HL-60/S4 (cell line): Measurements from ENCODE around the gene PAQR4.
"Not testable (repeated sequence)": the region's sequence is repeated elsewhere in the genome, so short reads cannot be mapped to it uniquely, and the experiment has no call there.

ENCODE experiments used
- in situ Hi-C: fragments of 300-500 bp; cut with MboI; formaldehyde crosslinking; loops from 2 replicates; pipeline ENCODE4 v1.14.3; 2022; ENCODE audit warnings: low sequenced_read_pairs

The PAQR4 gene

DNA sequence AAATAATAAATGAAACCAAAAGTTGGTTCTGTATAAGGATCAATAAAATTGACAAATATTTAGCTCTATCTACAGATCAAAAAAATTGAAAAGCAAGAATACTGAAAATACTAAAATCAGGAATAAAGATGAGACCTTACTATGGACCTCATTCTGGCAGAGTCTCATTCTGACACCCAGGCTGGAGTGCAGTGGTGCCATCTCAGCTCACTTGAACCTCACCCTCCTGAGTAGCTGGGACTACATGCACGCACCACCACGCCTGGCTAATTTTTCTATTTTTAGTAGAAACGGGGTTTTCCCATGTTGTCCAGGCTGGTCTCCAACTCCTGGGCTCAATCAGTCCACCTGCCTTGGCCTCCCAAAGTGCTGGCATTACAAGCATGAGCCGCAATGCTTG lies 27.1 kb upstream of the PAQR4 start:
- in situ Hi-C loops, result no loop called here

DNA sequence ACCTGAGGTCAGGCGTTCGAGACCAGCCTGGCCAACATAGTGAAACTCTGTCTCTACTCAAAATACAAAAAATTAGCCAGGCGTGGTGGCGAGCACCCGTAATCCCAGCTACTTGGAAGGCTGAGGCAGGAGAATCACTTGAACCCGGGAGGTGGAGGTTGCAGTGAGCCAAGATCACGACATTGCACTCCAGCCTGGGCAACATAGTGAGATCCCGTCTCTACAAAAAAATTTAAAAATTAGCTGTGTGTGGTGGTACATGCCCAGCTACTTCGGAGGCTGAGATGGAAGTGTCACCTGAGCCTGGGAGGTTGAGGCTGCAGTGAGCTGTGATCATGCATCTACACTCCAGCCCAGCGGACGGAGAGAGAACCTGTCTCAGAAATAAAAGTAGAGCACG lies 25.4 kb upstream of the PAQR4 start:
- in situ Hi-C loops, result not testable (repeated sequence)

DNA sequence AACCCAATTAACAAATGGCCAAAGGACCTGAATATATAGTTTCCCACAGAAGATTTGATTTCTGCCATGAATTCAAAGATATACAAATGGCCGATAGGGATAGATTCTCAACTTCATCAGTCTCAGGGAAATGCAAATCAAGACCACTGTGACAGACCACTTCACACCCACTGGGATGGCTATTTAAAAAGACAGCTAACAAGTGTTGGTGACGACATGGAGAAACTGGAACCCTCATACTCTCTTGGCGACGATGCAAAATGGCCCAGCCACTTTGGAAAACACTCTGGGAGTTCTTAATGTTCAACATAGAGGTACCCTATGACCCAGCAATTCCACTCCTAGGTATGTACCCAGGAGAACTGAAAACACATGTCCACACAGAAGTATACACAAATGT lies 22.5 kb upstream of the PAQR4 start:
- in situ Hi-C loops, result no loop called here

DNA sequence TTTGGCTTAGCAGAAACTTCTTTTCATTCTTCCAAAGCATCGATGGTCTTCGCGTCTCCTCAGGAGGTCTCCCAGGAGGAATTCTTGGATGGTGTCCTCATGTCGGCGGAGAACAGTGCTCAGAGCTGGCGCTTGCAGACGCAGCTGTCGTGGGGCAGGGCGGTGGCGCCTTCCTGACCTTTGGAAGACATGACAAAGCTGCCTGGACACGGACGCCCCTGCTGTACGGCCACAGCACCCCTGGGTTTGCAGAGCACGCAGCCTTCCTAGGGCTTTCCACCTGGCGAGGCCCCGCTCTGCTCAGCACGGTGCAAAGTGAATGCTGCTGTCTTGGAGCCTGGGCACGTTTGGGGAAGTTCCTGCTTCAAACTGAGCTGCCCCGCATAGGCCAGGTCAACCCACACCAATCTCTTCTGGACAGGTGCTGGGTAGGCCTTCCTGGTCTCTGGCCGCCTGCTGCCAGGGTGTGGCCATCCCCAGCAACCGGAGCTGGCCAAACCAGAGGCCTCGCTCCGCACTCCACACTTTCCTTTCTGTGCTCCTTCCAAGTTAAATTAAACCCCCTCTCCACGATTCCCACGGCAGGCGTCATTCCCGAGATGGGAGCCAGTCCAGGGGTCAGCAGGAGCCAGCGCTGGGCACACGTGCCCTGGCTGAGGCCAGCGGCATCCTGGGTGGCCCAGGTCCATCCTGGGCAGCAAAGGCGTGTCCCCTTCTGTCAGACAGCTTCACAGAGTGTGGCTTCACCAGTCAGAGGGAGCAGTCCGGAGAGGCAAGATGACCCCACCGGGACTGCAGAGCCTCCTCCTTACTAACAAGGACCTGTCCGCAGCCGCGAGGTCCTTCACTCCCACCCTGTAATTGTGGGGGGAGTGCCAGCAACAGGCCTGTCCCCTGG lies 20.1 kb upstream of the PAQR4 start:
- in situ Hi-C loops, result no loop called here

DNA sequence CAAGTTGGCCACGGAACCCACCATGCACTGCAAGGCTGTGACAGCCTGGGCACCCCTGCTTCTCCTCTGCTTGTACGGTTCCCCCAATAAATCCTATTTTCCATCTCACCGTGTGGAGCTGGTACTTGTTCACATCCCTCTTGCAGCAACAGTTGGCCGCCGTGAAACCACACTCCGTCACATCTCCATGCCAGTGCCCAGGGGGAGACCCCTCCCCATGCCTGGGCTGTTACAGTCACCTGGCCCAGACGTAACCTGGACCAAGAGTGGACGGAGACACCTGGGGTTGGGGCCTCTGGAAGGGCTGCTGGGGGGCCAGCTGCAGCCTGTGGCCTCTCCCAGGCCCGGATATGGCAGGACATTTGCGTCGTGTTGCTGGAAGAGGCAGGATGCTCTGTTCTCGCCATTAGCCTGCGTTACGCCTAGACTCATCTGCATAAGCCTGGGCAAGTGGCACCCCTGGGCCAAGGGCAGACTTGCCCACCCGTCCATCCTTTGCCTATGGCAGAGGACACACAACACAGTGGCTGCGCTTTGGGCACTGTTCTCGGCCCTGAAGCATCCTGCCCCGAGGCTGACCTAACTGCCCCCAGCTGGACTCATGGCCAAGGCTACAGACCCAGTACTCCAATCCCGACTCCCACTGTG lies 19.3 kb upstream of the PAQR4 start:
- in situ Hi-C loops, result no loop called here

DNA sequence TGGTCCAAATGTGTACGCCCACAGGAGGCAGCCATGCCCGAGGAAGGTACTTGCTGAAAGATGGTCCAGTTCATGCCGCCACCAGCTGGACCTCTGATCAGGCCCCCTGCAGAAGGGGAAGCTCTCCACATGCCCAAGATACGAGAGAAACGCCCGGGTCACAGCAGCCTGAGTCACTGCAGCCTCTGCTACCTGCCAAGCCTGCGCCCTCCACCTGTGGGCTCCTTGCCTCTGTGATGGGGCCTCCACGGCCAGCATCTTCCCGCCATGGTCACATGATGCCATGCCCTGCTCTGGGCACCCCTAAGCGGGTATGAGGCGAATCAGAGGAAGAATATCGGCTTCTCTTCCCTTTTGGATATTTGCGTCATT lies 18.8 kb upstream of the PAQR4 start:
- in situ Hi-C loops, result no loop called here

DNA sequence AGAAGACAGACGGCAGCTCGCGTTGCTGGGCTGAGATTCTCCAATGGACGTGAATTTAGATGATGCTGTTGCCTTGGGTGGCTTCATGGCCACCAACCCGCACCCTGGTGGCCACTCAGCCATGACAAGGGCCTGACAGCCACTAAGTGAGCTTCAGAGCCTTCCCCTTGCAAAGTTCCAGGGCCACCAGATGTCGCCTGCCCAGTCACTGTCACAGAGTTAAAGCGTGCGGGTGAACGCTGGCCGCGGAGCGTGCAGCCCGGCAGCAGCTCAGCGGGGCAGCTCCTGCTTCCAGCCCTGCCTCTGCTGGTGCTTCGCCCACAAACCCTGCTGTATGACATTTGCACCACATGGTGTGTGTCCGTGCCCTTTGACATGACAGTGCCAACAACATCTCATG lies 18.4 kb upstream of the PAQR4 start:
- in situ Hi-C loops, result no loop called here

DNA sequence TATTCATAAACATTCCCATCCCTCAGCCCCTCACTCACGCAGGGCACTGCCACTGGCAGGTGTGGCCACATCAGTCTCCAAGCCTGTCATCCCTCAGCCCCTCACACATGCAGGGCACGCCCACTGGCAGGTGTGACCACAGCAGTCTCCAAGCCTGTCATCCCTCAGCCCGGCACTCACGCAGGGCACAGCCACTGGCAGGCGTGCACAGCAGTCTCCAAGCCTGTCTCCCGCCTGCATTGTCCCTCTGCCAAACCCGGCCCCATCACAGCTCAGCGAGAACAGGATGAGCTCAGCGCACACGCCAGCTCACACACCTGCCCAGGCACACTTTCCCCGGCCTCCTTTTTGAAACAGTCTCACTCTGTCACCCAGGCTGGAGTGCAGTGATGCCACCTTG lies 16.5 kb upstream of the PAQR4 start:
- in situ Hi-C loops, result no loop called here

DNA sequence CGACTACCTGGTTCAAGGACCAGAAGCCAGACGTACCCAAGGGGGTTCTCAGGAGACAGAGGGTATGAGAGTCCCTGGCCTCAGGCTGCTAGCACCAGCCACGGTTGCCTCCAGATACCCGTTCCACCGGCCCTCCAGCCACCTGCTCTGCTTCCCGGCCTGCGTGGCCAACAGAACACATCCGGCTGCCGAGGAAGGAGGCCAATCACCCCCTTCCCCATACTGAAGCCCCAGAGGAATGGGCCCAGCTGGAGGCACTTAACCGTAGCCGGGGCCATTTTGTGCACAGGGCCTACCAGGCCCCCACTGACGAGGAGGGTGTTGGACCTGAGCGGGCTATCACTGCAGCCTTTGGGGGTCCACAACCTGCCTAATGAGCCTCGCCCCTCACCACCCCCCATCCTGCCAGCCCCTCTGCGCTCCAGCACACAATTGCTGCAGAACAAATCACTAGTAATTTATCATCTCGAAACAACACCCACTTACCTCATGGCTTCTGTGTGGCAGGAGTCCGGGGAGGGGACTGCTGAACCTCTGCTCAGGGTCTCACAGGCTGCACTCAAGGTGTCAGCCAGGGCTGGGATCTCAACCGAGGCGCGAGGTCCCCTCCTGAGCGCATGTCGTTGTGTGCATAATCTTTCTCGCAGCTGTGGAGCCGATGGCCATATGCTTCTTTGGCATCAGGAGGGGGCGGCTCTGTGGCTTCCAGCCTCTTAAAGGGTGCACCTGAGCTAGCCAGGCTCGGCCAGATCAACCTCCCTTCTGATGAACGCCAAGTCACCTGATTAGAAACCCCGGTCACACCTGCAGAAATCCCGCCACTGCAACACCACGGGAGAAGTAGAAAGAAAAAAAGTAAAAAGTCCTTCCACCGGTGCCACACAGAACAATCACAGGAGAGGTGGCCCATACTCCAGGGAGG lies 15.2 kb upstream of the PAQR4 start:
- in situ Hi-C loops, result no loop called here

DNA sequence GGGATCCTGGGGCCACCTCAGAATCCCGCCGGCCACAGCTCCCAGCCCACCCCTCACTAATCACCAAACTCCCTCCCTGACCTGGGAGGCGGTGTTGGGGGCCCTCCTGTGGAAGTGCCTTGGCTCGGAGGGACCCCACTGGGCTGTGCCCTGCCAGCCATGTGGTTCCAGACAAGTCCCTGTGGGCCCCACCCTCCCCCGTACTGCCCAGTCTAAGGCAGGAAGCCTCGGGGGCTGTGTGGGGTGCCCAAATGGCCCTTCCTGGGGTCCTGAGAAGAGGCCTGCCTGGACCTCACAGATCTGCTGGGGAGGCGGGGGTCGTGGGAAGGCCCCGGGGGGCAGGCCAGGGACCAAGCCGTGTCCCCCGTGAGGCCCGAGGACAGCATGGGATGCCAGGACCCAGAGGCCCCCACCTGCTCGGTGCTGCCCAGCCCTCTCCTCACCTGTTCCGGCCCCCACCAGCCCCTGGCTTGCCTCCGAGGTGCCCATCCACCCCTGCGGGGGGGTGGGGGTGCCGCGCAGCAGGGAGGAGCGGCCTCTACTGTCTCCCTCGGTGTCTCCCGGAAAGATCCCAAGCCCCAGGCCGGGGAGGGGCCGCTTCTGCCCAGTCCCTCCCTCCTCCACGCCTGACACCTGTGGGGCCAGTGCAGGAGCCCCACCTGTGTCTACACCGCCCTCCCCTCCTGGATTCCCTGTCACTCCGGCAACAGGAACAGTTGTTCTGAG lies 14.3 kb upstream of the PAQR4 start:
- in situ Hi-C loops, result no loop called here

DNA sequence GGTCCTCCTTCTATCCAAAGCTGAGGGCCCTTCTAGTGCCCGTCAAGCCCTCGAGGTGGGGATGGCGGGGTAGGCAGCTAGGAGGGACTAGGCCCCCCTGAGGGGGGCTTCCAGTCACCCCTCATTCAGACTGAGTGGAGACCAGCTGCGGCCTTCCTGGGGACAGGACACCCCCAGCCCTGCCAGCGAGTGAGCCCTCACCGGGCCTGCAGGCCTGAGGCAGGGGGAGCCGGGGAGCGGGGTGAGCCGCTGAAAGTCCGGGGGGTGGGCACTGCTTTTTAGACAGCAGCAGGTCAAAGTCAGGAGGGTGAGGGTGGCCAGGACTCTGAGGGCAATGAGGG lies 13.7 kb upstream of the PAQR4 start:
- in situ Hi-C loops, result no loop called here

DNA sequence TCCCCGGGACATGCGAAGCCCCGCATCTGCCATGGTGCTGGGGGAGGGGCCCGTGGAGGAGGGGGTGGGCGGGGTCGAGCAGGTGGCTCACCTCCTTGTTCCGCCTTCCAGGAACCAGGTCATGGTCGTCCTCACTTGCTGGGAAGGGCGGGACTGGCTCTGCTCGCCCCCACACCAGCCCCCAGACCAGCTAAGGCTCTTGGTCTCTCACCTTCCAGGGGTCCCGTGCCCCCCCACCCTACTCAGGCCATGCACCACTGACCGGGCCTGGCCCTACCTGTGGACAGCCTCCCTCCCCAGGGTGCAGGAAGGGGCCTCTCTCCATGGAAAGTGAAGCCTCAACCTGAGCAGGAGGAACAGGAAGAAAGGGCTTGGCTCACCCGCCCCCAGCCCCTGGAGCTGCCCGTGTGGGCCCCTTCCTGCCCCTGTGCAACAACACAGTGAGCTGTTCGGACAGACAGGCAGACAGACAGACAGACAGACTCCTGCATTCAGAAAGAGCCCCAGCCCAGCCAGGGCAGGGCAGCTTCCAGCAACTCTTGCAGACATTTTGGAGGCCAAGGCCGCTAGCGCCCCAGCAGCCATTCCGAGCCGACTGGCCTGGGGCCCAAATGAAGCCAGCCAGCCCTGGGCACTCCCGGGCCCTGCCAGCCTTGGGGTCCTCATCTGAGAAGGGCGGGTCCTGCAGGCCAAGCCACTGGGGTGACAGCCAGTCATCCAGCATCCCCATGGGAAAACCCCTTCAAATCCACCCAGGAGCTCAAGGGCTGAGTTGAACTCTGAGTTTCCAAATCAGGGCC lies 13.2 kb upstream of the PAQR4 start:
- in situ Hi-C loops, result no loop called here

DNA sequence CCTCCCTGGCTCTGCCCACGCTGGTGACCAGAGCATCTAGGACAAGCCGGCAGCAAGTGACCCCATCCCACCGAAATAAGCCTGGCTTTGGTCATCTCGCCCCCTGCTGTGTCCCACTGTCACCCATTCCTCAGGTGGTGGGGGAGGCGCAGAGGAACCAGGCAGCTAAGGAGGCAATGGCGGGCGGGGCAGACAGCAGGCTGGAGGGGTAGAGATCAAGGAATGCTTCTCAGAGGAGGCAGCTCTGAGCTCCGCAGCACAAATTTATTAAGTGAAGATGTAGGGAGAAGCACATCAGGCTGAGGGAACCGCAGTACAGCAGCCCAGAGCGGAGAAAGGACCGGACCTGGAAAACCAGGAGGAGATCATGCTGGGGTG lies 12.6 kb upstream of the PAQR4 start:
- in situ Hi-C loops, result no loop called here

DNA sequence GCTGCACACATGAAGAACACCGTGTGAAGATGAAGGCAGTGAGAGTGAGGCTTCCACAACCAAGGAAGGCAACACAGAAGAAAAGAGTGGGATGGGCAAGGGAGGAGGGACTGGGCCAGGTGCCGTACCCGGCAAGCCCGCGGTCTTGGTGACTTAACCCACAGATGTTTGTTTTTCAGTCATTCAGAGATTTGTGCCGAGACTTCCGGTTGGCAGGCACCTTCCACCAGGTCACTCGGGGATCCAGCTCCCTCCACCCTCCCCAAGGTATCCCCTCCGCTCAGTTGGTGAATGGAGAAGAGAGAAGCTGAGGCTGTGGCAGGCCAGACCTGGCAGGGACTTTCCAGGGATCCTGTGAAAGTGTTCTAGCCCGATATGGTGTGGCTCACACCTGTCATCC lies 9.9 kb upstream of the PAQR4 start:
- in situ Hi-C loops, result no loop called here

DNA sequence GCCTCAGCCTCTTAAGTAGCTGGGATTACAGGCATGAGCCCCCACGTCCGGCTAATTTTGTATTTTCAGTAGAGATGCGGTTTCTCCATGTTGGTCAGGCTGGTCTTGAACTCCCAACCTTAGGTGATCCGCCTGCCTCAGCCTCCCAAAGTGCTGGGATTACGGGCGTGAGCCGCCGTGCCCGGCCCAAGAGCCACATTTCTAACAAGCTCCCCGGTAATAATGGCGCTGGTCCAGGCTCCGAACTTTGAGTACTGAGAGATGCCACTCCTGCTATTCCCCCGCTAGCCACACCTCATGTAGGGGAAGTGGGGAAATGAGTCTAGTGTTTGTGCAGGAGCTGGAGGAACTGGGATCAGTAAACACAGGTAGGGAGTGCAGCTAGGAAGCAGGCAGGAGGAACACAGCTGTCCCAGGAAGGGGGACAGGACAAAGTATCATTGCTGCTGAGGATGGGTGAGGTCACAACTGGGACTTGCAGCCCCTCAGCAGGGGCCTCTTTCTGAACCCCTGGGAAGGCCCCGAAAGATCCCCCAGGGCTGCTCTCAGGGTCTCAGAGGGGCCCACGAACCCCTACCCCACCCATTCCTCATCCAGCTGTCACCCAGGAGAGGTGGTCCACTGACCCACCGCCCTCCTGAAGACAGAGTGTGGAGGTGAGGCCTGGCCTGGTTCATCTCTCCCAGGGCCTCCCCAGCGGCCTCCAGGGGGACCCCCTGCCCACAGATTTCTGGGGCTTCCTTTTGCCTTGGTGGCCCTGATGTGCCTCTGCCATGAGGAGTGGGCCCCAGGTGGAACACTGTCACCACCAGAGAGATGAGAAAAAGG lies 8.8 kb upstream of the PAQR4 start:
- in situ Hi-C loops, result no loop called here

DNA sequence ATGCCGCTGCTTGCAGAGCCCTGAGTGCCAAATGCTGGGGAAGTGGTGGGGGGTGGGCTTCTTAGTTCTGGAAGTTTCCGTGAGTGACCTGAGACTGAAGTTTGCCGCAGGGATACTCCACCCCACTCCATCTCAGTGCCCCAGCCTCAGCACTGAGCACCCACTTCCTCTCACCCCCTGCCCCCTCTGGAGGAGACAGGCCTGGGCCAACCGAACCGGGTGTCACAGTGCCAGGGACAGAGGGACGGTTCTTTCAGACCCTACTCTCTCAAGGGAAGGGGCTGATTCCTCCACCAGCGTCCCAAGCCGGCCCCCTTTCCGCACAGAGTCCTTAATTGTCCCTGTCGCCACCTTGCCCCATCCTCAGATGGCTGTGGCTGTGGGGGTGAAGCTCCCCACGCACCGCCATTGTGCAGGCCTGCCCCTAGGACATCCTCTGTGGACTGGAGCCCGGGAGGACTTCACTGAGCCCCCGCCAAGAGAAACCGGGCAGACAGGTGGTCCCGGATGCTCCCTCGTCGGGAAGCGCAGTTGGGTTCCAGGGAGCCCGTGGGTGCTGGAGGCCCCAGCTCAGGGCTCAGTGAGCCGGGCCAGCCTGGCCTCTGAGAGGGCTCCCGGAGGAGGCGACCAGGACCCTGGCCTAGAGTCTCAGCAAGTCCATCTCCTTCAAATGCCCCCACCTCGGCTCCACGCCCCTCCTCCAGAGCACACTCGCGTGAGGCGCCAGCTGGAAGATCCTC lies 6.6 kb upstream of the PAQR4 start:
- in situ Hi-C loops, result no loop called here

DNA sequence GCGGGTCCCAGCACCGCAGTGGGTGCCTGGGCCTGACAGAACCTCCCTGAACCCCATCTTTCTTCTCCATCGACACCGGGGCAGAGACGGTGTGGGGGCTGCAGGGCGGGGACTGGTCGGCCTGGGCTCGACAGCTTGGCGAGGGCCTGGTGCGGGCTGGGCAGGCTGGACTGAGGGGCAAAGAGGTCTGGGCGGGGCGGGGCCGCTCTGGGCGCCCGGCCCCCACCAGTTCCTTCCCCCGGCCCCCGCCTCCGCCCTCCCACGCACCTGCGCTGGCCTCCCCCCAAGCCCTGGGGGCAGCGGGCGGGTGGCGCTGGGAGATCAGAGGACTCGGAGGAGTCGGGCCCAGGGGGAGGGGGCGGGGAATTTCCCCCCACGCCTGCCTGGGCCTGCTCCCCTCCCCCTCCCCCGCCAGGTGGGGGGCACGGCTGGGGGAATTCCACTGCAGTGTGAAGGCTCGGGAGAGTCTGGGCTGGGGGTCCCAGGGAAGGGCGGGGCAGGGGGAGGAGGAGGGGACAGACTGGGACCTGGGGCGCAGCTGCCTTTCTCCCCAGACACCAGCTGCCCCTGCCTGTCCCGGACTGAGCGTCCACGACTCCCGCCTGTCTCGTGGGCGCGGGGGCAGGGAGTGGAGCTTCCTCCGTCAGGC lies 6.0 kb upstream of the PAQR4 start:
- in situ Hi-C loops, result no loop called here
